Measurements from ENCODE around the gene VPS9D1.

VPS9D1 gene

GRCh38 chr16:89657442-89658220, 63.1 kb downstream of the VPS9D1 start, which contains the start of the genes CHMP1A and SPATA33:
Gene CHMP1A, minus strand, starts transcription at chr16:89657708. Its CDS starts 120 bp downstream, at chr16:89657588.
Gene SPATA33, plus strand, starts transcription at chr16:89657836. Its CDS starts 76 bp downstream, at chr16:89657912.
- DNase-seq = peak; percentile 38

All from SHP77 treated with DMSO at 0.1 percent for 48 hours (cell line).